NB4 (cell line): ENCODE data around the gene SMOC2.

Experiments used
- DNase-seq: peaks from one replicate; pipeline ENCODE4 v3.0.0; 2010; ENCODE audit warnings: low read depth
- H3K4me3 ChIP-seq: one replicate; pipeline ENCODE4 v1.5.1; 2011; ENCODE audit warnings: mild to moderate bottlenecking, low read depth, low read length, moderate library complexity
- CTCF ChIP-seq: IDR thresholded peaks from one replicate; pipeline ENCODE4 v1.5.1; 2012; ENCODE audit warnings: low read depth, low read length
- MAX ChIP-seq: IDR thresholded peaks from 2 replicates; pipeline ENCODE4 v1.6.1; 2011; ENCODE audit warnings: low read depth, low read length
- MYC ChIP-seq: IDR thresholded peaks from 2 replicates; pipeline ENCODE4 v1.6.1; 2011; ENCODE audit warnings: low read depth, low read length
- POLR2A ChIP-seq: IDR thresholded peaks from 2 replicates; pipeline ENCODE4 v1.6.1; 2011; ENCODE audit warnings: mild to moderate bottlenecking; ENCODE audit not compliant: insufficient read length; ENCODE audit errors: extremely low read depth

SMOC2 gene

GRCh38 chr6:168584671-168585070 is 143.7 kb downstream of the SMOC2 start:
- no peak for DNase-seq
- H3K4me3 ChIP-seq: no peak overlapping the region
- no peak for TF ChIP-seq MAX
- no peak for TF ChIP-seq MYC
- no peak for TF ChIP-seq POLR2A
- TF ChIP-seq CTCF: no peak

GRCh38 chr6:168585441-168585840 is 144.5 kb downstream of the SMOC2 start:
- no peak overlapping the region for H3K4me3 ChIP-seq
- no peak for DNase-seq
- TF ChIP-seq MAX: no peak
- TF ChIP-seq MYC: no peak
- no peak for TF ChIP-seq POLR2A
- TF ChIP-seq CTCF: no peak

GRCh38 chr6:168589275-168589674 is 148.3 kb downstream of the SMOC2 start:
- DNase-seq: no peak
- TF ChIP-seq CTCF (no peak), MAX (no peak), MYC (no peak), POLR2A (no peak)
- H3K4me3 ChIP-seq: no peak overlapping the region

- DNase-seq: no peak
- TF ChIP-seq CTCF: no peak
- TF ChIP-seq MYC: no peak
- no peak for TF ChIP-seq POLR2A
- no peak for TF ChIP-seq MAX
- no peak overlapping the region for H3K4me3 ChIP-seq
Measured at GRCh38 chr6:168590406-168590805, 149.4 kb downstream of the SMOC2 start.

- no peak overlapping the region for H3K4me3 ChIP-seq
- no peak for DNase-seq
- TF ChIP-seq POLR2A (no peak), CTCF (no peak), MYC (no peak), MAX (no peak)
Measured at GRCh38 chr6:168596344-168596743, 155.4 kb downstream of the SMOC2 start.

GRCh38 chr6:168597471-168597875 is 156.5 kb downstream of the SMOC2 start:
- no peak for TF ChIP-seq CTCF
- TF ChIP-seq MAX: no peak
- TF ChIP-seq POLR2A: no peak
- TF ChIP-seq MYC: no peak
- H3K4me3 ChIP-seq: no peak overlapping the region
- no peak for DNase-seq
